Transverse colon (tissue), 4 donors: ENCODE measurements around the gene GTPBP4. TPM values are rescaled to one million over a fixed set of nuclear protein-coding genes. Genes with fewer than 3 reads are reported as not detected.

ENCODE experiments used
- DNase-seq: peaks from one replicate; pipeline ENCODE4 v3.0.0-alpha.2; 2019
- H3K27ac ChIP-seq, 4 donors: fragments of 200-600 bp; sonication (generic); 2 replicates each; pipeline ENCODE4 v1.5.1; 2016 to 2018; ENCODE audit warnings: inconsistent platforms in 4 of 4
- H3K27me3 ChIP-seq: fragments of 200-600 bp; sonication (generic); 2 replicates; pipeline ENCODE4 v1.5.1; 2017; ENCODE audit warnings: inconsistent platforms
- H3K36me3 ChIP-seq, 4 donors: fragments of 200-600 bp; sonication (generic); 2 replicates each; pipeline ENCODE4 v1.5.1; 2017 to 2019; ENCODE audit warnings: inconsistent platforms in 4 of 4
- H3K4me1 ChIP-seq, 4 donors: fragments of 200-600 bp; sonication (generic); 2 replicates each; pipeline ENCODE4 v1.5.1; 2017 to 2020; ENCODE audit warnings: inconsistent platforms in 4 of 4
- H3K4me3 ChIP-seq, 4 donors: fragments of 200-600 bp; sonication (generic); 1 replicate in 1 of 4; 2 replicates in 3 of 4; pipeline versions ENCODE4 v1.5.1 to v1.6.1; 2017 to 2019; ENCODE audit warnings: inconsistent platforms in 4 of 4
- H3K9me3 ChIP-seq, 2 donors: fragments of 200-600 bp; sonication (generic); 2 replicates each; pipeline ENCODE4 v1.5.1; 2017 to 2019; ENCODE audit warnings: inconsistent platforms in 2 of 2
- CTCF ChIP-seq, 5 experiments: fragments of 200-600 bp in 3 of 5; fragments of 450-650 bp in 2 of 5; sonication (generic) in 3 of 5; IDR thresholded peaks; 1 replicate in 2 of 5; 2 replicates in 3 of 5; pipeline ENCODE4 v1.5.1; 2016 to 2017; ENCODE audit warnings: antibody characterized with exemption in 5 of 5, inconsistent platforms in 3 of 5, mild to moderate bottlenecking in 2 of 5, moderate library complexity in 1 of 5
- POLR2AphosphoS5 ChIP-seq, 3 donors: sonication (generic); formaldehyde crosslinking; IDR thresholded peaks; one replicate each; pipeline ENCODE4 v1.6.1; 2016; ENCODE audit warnings: antibody characterized with exemption in 3 of 3
- WGBS, 2 donors: methylation state at CpG; one replicate each; pipeline ENCODE4 v1.1.5; 2018; ENCODE audit warnings: low coverage in 1 of 2; 5-methylcytosine and 5-hydroxymethylcytosine counted together
- in situ Hi-C, 4 donors: fragments of 200-750 bp; cut with MboI; loops; one replicate each; pipeline versions ENCODE4 v1.15.0 to v1.15.1; 2017; ENCODE audit warnings: low sequenced_read_pairs in 3 of 4, low pct_ligation_motif_present in 1 of 4, low pct_unique_long_range_greater_than_20kb in 1 of 4
- intact Hi-C: fragments of 100-400 bp; cut with DNase I; formaldehyde crosslinking; loops from one replicate; pipeline ENCODE4 v1.15.1; 2023; ENCODE audit warnings: low total_unique reads
- total RNA-seq, 4 donors: library from RNA; depleted of rRNA; stranded (reverse); fragments of >200 nt; gene quantifications; one replicate each; pipeline ENCODE4 v1.1.0, GENCODE V29; 2016

GTPBP4 gene
- total RNA-seq, 4 donors from 2014 or later, result 9.4 to 25.4 (median 17.1) TPM

GRCh38 chr10:1068380-1069361, 80.4 kb downstream of the GTPBP4 start:
- TF ChIP-seq POLR2AphosphoS5 (IDR thresholded peaks at IDR 0.05), result no peak
- TF ChIP-seq CTCF (IDR thresholded peaks at IDR 0.05), result no peak
- peak overlapping the region in 1 of 4 donors; percentile 18 for H3K4me3 ChIP-seq
- peaks cover 0 to 5% (median 2%) of the 10 kb centered on the region in 4 donors for H3K4me1 ChIP-seq
- DNase-seq, result no peak
- H3K27ac ChIP-seq, result peak overlapping the region; percentile 57 to 73 (median 68)
- no peaks in the 10 kb centered on the region for H3K27me3 ChIP-seq
- intact Hi-C loops, result no loop called here
- in situ Hi-C loops, result no loop called here
- H3K9me3 ChIP-seq, result no peaks in the 10 kb centered on the region
- WGBS, 2 donors, result 48 to 62% methylated on average over 6 to 10 of the region's 10 CpGs
- peaks cover 0 to 17% (median 3%) of the 10 kb centered on the region in 4 donors for H3K36me3 ChIP-seq

Other genes starting within 250 kb of the GTPBP4 start
- 100 to 1,000 TPM in 1 of 4 donors, 10 to 100 TPM in 3; 89.2 to 148 (median 96.4) TPM for gene LARP4B, start 56.7 kb upstream of the GTPBP4 start, total RNA-seq
- gene IDI2, start 37.4 kb downstream of the GTPBP4 start, total RNA-seq, result not detected
- gene IDI1, start 60.7 kb downstream of the GTPBP4 start, total RNA-seq, result 10 to 100 TPM; 31.1 to 81.5 (median 57.1) TPM
- gene WDR37, start 68.0 kb downstream of the GTPBP4 start, total RNA-seq, result 10 to 100 TPM; 14.5 to 22.1 (median 19.7) TPM